ENCODE data around the gene SLC9A6. TPM values are rescaled to one million over a fixed set of nuclear protein-coding genes. Genes with fewer than 3 reads are reported as not detected.

Gene SLC9A6
- total RNA-seq, 1 donor from 2014 or later: 18.0 TPM

GRCh38 chrX:135981668-135982067, 3.6 kb upstream of the SLC9A6 start:
- Mint-ChIP-seq H3K27ac (ENCODE audit: unreplicated experiment) (no peak overlapping the region), H3K27me3 (ENCODE audit: unreplicated experiment) (no peaks in the 10 kb centered on the region), H3K4me3 (ENCODE audit: unreplicated experiment) (no peak overlapping the region), H3K4me1 (ENCODE audit: unreplicated experiment) (peaks cover 18% of the 10 kb centered on the region), H3K9me3 (ENCODE audit: unreplicated experiment) (no peaks in the 10 kb centered on the region), H3K36me3 (ENCODE audit: unreplicated experiment) (no peaks in the 10 kb centered on the region)
- no peak for DNase-seq (ENCODE audit: extremely low spot score, unreplicated experiment)
- no peak for TF ChIP-seq CTCF (IDR thresholded peaks at IDR 0.05)

GRCh38 chrX:135982860-135983259, 2.4 kb upstream of the SLC9A6 start:
- no peak for DNase-seq (ENCODE audit: extremely low spot score, unreplicated experiment)
- no peak overlapping the region for H3K27ac Mint-ChIP-seq (ENCODE audit: unreplicated experiment)
- H3K9me3 Mint-ChIP-seq (ENCODE audit: unreplicated experiment): no peaks in the 10 kb centered on the region

GRCh38 chrX:135984256-135984655, 979 bp upstream of the SLC9A6 start:
- Mint-ChIP-seq H3K9me3 (ENCODE audit: unreplicated experiment) (no peaks in the 10 kb centered on the region), H3K36me3 (ENCODE audit: unreplicated experiment) (no peaks in the 10 kb centered on the region), H3K27ac (ENCODE audit: unreplicated experiment) (peak overlapping the region; percentile 80), H3K27me3 (ENCODE audit: unreplicated experiment) (no peaks in the 10 kb centered on the region), H3K4me1 (ENCODE audit: unreplicated experiment) (peaks cover 18% of the 10 kb centered on the region), H3K4me3 (ENCODE audit: unreplicated experiment) (peak overlapping the region; percentile 75)
- DNase-seq (ENCODE audit: extremely low spot score, unreplicated experiment): no peak
- no peak for TF ChIP-seq CTCF (IDR thresholded peaks at IDR 0.05)

More at GRCh38 chrX:135982860-135983259, 2.4 kb upstream of the SLC9A6 start:
- Mint-ChIP-seq H3K27me3 (ENCODE audit: unreplicated experiment) (no peaks in the 10 kb centered on the region), H3K36me3 (ENCODE audit: unreplicated experiment) (no peaks in the 10 kb centered on the region), H3K4me1 (ENCODE audit: unreplicated experiment) (peaks cover 18% of the 10 kb centered on the region), H3K4me3 (ENCODE audit: unreplicated experiment) (no peak overlapping the region)
- TF ChIP-seq CTCF (IDR thresholded peaks at IDR 0.05): no peak

GRCh38 chrX:135984791-135985156, 461 bp upstream of the SLC9A6 start:
- no peak for DNase-seq (ENCODE audit: extremely low spot score, unreplicated experiment)
- peaks cover 18% of the 10 kb centered on the region for H3K4me1 Mint-ChIP-seq (ENCODE audit: unreplicated experiment)
- H3K27me3 Mint-ChIP-seq (ENCODE audit: unreplicated experiment): no peaks in the 10 kb centered on the region
- H3K4me3 Mint-ChIP-seq (ENCODE audit: unreplicated experiment): peak overlapping the region; percentile 75
- no peaks in the 10 kb centered on the region for H3K36me3 Mint-ChIP-seq (ENCODE audit: unreplicated experiment)
- TF ChIP-seq CTCF (IDR thresholded peaks at IDR 0.05): no peak
- no peaks in the 10 kb centered on the region for H3K9me3 Mint-ChIP-seq (ENCODE audit: unreplicated experiment)
- peak overlapping the region; percentile 80 for H3K27ac Mint-ChIP-seq (ENCODE audit: unreplicated experiment)

- no peak for DNase-seq (ENCODE audit: extremely low spot score, unreplicated experiment)
- Mint-ChIP-seq H3K36me3 (ENCODE audit: unreplicated experiment) (no peaks in the 10 kb centered on the region), H3K4me1 (ENCODE audit: unreplicated experiment) (peaks cover 18% of the 10 kb centered on the region), H3K27ac (ENCODE audit: unreplicated experiment) (peak overlapping the region; percentile 58), H3K27me3 (ENCODE audit: unreplicated experiment) (no peaks in the 10 kb centered on the region), H3K9me3 (ENCODE audit: unreplicated experiment) (no peaks in the 10 kb centered on the region), H3K4me3 (ENCODE audit: unreplicated experiment) (peak overlapping the region; percentile 85)
- no peak for TF ChIP-seq CTCF (IDR thresholded peaks at IDR 0.05)
These were observed 707 bp downstream of the SLC9A6 start for GRCh38 chrX:135985973-135986310.
